Neutrophil (primary cell): ENCODE data around the gene DMD.

Source experiments
- H3K27ac ChIP-seq: fragments of 200-600 bp; sonication (generic); 2 replicates; pipeline ENCODE4 v1.5.1; 2016; ENCODE audit warnings: mild to moderate bottlenecking, moderate library complexity
- H3K27me3 ChIP-seq: fragments of 200-600 bp; sonication (generic); 2 replicates; pipeline ENCODE4 v1.6.0; 2016; ENCODE audit warnings: mild to moderate bottlenecking
- H3K36me3 ChIP-seq: fragments of 200-600 bp; sonication (generic); 2 replicates; pipeline ENCODE4 v1.5.1; 2017
- H3K4me1 ChIP-seq, 2 experiments: fragments of 200-600 bp in 1 of 2; sonication (generic) in 1 of 2; 1 replicate in 1 of 2; 2 replicates in 1 of 2; pipeline versions ENCODE4 v1.5.1 to v1.6.1; 2013 to 2016; ENCODE audit warnings: low read depth in 1 of 2, low read length in 1 of 2, mild to moderate bottlenecking in 1 of 2, moderate library complexity in 1 of 2; ENCODE audit not compliant: control insufficient read depth in 1 of 2, insufficient read depth in 1 of 2
- H3K4me3 ChIP-seq, 2 experiments: fragments of 200-600 bp in 1 of 2; sonication (generic) in 1 of 2; 1 replicate in 1 of 2; 2 replicates in 1 of 2; pipeline ENCODE4 v1.5.1; 2013 to 2016; ENCODE audit warnings: low read depth in 1 of 2, low read length in 1 of 2, mild to moderate bottlenecking in 1 of 2, moderate library complexity in 1 of 2
- H3K9me3 ChIP-seq: fragments of 200-600 bp; sonication (generic); 2 replicates; pipeline ENCODE4 v1.5.1; 2016
- CTCF ChIP-seq: fragments of 200-600 bp; sonication (generic); IDR thresholded peaks from 2 replicates; pipeline ENCODE4 v1.5.1; 2016; ENCODE audit warnings: antibody characterized with exemption

DMD gene

DNA sequence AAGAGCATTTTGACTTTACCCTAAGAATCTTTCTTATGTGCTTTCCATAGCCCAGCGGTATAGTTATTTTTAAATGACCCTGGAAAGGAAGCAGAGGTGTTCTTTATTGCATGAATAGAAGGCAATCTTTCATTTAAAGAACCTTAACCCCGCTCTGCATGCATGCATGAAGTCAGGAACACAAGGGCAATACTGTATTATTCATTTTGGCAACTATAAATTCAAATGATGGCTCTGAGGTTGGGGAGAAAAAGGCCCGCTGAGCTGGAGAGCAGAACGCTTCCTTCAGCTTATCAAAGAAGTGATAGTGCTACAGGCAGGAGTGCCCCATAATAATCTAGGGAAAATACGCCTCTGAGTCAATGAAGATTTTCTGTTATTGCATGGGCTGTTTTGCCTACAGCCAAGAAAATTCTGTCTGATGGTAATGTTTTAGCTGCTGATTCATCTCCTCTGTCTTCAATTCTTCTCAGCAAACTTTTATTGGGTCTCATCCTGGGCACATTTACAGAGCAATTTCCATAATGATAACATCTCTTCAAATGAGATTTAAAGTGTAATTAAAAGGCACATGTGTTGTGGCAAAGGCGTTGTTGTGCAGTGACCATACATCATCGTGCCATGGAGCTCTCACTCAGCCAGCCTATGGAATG is 1687.3 kb downstream of the DMD start:
- TF ChIP-seq CTCF: no peak
- H3K4me1 ChIP-seq: no peaks in the 10 kb centered on the region
- H3K27ac ChIP-seq: no peak overlapping the region
- no peaks in the 10 kb centered on the region for H3K9me3 ChIP-seq
- no peak overlapping the region for H3K4me3 ChIP-seq
- H3K36me3 ChIP-seq: no peaks in the 10 kb centered on the region
- H3K27me3 ChIP-seq: no peaks in the 10 kb centered on the region

GRCh38 chrX:31522760-31523159 is 1688.6 kb downstream of the DMD start:
- no peaks in the 10 kb centered on the region for H3K36me3 ChIP-seq
- H3K4me3 ChIP-seq: no peak overlapping the region
- no peaks in the 10 kb centered on the region for H3K9me3 ChIP-seq
- H3K27ac ChIP-seq: no peak overlapping the region
- TF ChIP-seq CTCF: no peak
- H3K4me1 ChIP-seq: no peaks in the 10 kb centered on the region
- no peaks in the 10 kb centered on the region for H3K27me3 ChIP-seq

DNA sequence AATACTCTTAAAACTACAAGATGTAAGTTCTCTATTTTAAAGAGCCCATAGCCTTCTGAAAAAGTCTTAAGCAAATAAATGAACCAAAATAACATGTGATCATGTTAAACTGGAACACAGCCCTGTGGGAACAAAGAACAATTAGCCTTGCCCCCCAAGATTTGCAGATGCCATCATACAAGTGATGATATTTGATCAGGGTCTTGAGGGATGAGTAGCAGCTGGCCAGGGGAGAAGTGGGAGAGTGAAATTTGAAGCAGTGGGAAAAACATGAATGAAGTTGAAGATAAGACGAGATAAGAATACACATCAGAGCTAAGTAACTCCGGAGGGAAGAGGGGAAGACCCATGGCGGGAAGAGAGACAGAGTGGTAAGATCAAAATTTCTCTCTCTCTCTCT is 1689.4 kb downstream of the DMD start:
- Histone ChIP-seq H3K27me3 (no peaks in the 10 kb centered on the region), H3K4me1 (no peaks in the 10 kb centered on the region), H3K36me3 (no peaks in the 10 kb centered on the region), H3K4me3 (no peak overlapping the region), H3K9me3 (no peaks in the 10 kb centered on the region), H3K27ac (no peak overlapping the region)
- no peak for TF ChIP-seq CTCF

GRCh38 chrX:31516527-31516926 is 1694.8 kb downstream of the DMD start:
- H3K36me3 ChIP-seq: no peaks in the 10 kb centered on the region
- H3K4me3 ChIP-seq: no peak overlapping the region
- no peaks in the 10 kb centered on the region for H3K4me1 ChIP-seq
- H3K27me3 ChIP-seq: no peaks in the 10 kb centered on the region
- no peak for TF ChIP-seq CTCF
- no peaks in the 10 kb centered on the region for H3K9me3 ChIP-seq
- no peak overlapping the region for H3K27ac ChIP-seq

GRCh38 chrX:31508338-31508737 is 1703.0 kb downstream of the DMD start:
- no peaks in the 10 kb centered on the region for H3K36me3 ChIP-seq
- H3K9me3 ChIP-seq: no peaks in the 10 kb centered on the region
- no peaks in the 10 kb centered on the region for H3K4me1 ChIP-seq
- no peak overlapping the region for H3K4me3 ChIP-seq
- H3K27ac ChIP-seq: no peak overlapping the region
- H3K27me3 ChIP-seq: no peaks in the 10 kb centered on the region
- TF ChIP-seq CTCF: no peak

DNA sequence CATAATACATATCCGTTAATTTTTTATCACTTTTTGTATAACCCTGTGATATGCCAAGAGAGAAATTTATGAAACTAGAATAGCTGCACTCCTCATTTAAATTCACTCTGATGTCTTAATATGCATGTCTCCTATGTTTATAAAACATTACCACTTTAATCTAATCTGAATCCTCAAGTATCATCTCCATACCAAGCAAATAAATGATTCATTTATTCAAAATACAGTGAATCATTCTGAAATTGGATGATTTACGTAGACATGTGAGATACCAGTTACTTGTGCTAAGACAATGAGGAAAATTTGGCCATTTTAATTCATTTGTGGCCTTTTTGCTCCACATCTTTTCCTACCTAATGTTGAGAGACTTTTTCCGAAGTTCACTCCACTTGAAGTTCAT is 1704.4 kb downstream of the DMD start:
- Histone ChIP-seq H3K27me3 (no peaks in the 10 kb centered on the region), H3K9me3 (no peaks in the 10 kb centered on the region), H3K36me3 (no peaks in the 10 kb centered on the region), H3K4me3 (no peak overlapping the region), H3K4me1 (no peaks in the 10 kb centered on the region), H3K27ac (no peak overlapping the region)
- TF ChIP-seq CTCF: no peak
